Measurements from ENCODE around the gene POLH.
"Not testable (repeated sequence)": the region's sequence is repeated elsewhere in the genome, so short reads cannot be mapped to it uniquely, and the experiment has no call there.

POLH gene

DNA sequence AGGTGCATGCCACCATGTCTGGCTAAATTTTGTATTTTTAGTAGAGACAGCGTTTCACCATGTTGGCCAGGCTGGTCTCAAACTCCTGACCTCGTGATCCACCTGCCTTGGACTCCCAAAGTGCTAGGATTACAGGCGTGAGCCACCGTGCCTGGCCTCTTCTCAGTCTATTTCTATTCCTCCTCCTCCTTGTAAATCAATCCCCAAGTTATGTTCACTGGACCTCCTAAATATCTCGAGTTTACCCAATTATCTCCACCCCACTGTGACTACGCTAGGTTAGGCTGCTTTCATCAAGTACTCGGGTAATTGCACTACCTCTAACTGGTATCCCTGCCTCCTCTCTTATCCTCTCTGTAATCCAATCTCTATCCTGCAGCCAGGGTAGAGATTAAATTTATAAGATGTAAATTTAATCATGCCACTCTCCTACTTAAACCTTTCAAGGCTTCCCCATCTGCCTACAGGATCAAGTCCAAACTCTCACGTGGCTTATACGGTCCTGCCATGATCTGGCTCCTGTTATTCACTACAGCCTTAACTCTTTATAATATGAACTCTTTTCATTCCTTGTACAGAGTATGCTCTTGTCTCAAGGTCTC is 58.8 kb downstream of the POLH start:
- DNase-seq, result no peak

DNA sequence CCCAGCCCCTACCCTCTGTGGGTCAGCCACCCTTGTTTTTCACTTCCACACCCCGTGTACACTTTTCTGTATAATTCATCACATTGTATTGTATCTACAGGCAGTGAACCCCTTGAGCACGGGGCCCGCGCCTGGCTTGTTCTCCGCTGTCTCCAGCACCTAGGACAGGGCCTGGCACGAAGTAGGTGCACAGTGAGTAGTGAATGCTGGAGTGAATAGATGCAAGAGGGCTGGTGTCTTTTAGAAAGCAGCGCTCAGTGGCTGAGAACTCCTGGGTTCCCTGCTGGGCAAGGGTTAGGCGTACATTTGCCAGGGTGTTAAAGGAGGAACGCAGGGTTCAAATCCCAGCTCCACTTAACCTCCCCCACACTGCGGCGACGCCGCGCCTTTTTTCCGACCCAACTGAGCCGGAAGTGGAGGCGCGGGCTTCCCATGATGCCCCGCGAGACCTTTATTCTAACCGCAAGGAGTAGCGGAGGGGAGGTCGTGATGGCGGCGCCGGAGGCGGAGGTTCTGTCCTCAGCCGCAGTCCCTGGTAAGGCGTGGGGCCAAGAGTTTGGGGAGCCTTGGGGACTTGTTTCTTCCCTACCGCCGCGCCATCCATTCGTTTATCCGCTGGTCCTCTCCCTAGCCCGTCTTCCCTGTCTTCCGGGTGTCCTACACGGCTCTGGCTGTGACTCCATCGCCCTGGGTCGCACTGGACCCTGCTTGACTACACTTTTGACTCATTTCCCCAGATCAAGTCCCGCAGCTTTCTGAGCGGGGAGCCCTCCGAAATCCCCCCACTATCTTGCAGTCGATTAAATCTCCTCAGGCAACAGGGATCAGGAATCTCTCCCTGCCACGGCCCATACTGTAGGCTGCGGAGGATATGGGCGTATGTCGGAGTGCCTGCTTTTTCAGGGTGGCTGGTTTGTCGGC is 59.7 kb downstream of the POLH start, which contains the start of gene MAD2L1BP:
Gene MAD2L1BP (plus strand): TSS at position 454 of the 921 bp plus-strand sequence. CDS start 36 bp downstream, at position 490.
- DNase-seq, result peak; percentile 73 to 82

DNA sequence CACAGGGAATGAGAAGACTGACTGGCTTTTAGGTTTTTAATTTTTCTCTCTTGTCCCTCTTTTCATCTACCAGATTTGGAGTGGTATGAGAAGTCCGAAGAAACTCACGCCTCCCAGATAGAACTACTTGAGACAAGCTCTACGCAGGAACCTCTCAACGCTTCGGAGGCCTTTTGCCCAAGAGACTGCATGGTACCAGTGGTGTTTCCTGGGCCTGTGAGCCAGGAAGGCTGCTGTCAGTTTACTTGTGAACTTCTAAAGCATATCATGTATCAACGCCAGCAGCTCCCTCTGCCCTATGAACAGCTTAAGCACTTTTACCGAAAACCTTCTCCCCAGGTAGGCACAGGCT is 60.3 kb downstream of the POLH start:
- DNase-seq, result no peak

DNA sequence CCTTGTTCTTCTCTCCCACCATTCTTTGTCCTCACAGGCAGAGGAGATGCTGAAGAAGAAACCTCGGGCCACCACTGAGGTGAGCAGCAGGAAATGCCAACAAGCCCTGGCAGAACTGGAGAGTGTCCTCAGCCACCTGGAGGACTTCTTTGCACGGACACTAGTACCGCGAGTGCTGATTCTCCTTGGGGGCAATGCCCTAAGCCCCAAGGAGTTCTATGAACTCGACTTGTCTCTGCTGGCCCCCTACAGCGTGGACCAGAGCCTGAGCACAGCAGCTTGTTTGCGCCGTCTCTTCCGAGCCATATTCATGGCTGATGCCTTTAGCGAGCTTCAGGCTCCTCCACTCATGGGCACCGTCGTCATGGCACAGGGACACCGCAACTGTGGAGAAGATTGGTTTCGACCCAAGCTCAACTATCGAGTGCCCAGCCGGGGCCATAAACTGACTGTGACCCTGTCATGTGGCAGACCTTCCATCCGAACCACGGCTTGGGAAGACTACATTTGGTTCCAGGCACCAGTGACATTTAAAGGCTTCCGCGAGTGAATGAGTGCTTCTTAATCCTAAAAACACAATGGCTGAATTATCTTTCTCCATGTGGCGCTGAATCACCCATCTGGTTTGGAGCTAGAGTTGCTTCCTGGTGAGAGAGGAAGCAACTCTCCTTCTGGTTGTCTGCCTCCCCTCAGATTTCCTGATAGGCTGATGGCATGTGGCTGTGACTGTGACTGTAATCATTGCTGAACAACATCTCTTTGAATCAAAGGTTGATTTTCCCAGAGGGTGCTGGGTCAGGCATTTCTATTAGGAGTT is 64.2 kb downstream of the POLH start:
- DNase-seq, result no peak

DNA sequence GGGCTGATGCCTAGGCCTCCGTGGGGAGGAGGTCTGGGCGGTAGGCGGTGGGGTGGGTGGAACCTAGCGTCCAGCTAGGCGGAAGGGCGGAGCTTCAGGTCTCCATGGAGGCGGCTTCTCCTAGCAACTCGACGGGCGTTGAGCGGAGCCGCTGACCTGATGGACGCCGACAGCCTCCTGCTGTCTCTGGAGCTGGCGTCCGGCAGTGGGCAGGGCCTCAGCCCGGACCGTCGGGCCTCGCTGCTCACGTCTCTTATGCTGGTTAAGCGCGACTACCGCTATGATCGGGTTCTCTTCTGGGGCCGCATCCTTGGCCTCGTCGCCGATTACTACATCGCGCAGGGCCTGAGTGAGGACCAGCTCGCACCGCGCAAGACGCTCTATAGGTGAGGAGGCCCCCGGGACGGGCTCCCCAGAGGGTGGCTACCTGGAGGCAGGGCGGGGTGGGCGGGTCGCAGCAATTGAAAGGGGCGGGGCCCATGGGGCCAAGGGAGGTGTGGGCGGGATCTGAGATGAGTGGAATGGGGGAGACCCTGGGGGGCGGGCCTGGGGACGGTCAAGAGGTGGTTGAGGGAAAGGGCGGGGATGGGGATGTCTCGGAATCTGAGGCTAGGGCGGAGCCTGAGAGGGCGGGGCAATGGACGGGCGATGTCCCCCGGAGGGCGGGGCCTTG is 69.1 kb downstream of the POLH start, which contains the start of gene RSPH9:
Gene RSPH9 (plus strand): TSS at position 97 of the 673 bp plus-strand sequence. CDS start 63 bp downstream, at position 160.
- DNase-seq, result peak; percentile 64 to 77

DNA sequence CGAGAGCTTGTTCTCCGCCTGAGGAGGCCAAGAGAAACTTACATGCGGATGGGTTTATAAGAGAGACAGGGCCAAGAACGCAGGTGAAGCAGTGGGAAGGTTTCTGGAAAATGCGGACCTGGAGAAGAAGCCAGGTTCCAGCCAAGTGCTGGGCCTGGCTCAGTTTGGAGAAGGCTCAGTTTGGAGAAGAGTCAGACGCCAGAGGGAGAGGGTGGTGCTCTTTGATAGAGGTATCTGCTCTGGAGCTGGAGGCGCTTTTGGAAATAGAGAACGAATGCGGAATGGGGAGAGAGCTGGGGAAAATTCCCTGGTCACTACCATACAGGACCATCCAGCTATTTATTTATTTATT is 69.6 kb downstream of the POLH start:
- DNase-seq, result no peak

DNA sequence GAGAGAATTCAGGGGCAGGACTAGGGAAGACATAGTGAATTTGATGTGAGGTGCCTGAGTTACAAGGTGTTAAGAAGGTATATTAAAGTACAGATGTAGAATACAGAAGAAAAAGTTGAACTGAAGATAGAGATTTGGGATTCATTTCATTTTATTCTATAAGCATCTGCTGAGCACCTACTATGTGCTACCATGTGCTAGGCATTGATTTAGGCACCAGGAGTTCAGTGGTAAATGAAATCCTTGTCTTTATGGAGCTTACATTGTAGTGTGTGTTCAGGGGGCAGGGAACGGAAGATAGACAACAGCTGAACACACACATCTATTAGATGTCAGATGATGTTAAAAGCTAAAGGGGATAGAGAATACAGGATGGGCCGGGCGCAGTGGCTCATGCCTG is 71.6 kb downstream of the POLH start:
- DNase-seq, result no peak

DNA sequence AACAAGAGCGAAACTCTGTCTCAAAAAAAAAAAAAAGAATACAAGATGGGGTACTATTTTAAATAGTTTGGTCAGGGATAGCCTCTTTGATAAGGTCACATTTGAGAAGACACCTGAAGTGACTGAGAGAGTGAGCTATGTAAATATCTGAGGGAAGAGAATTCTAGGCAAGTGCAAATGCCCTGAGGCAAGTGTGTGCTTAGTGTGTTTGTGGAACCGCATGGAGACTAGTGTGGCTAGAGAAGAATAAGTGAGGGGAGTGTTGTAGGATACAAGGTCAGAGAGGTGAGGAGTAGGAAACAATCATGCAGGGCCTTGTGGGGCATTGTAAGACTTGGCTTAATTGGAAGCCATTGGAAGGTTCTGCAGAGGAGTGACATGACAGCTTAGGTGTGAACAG is 72.3 kb downstream of the POLH start:
- DNase-seq, result no peak

DNA sequence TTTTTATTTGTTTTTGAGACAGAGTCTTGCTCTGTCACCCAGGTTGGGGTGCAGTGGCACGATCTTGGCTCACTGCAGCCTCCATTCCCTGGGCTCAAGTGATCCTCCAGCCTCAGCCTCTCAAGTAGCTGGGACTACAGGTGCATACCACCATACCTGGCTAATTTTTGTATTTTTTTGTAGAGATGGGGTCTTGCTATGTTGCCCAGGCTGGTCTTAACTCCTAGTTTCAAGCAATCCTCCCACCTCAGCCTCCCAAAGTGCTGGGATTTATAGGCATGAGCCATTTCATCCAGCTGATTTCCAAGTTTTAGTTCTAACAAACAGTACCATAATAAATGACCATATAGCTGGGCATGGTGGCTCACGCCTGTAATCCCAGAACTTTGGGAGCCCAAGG is 76.8 kb downstream of the POLH start:
- DNase-seq, result not testable (repeated sequence)

DNA sequence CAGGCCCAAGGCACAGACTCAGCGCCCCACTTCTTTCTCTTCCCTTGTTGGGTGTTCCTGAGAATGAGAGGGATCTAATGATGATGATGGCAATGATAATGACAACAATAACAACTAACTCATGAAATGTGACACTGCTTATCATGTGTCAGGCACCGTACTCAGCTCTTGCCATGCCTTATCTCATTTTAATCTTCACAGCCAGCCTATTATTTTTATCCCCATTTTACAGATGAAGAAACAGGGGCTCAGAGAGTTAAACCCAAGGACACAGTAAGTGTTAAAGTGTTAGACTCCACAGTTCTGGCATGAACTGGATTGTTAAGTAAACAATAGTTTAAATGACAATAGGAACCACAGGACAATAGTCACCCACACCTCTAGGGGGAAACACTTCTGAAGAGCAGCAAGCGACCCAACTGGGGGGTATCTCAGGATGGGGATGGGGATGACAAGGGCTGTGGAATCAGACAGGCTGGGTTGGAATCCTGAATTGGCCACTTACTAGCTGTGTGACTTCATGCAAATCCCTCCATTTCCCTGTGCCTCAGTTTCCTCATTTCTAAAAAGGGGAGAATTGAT is 81.3 kb downstream of the POLH start:
- DNase-seq, result no peak

DNA sequence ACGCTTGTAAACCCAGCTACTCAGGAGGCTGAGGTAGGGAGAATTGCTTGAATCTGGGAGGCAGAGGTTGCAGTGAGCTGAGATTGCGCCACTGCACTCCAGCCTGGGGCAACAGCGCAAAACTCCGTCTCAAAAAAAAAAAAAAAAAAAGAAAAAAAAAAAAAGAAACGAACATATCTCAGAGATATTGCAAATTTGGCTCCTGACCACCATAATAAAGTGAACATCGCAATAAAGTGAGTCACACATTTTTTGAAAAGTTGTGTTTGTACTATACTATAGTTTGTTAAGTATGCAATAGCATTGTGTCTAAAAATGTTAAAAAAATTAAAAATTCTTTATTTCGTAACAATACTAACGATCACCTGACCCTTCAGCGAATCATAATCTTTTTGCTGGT is 82.2 kb downstream of the POLH start:
- DNase-seq, result no peak

DNA sequence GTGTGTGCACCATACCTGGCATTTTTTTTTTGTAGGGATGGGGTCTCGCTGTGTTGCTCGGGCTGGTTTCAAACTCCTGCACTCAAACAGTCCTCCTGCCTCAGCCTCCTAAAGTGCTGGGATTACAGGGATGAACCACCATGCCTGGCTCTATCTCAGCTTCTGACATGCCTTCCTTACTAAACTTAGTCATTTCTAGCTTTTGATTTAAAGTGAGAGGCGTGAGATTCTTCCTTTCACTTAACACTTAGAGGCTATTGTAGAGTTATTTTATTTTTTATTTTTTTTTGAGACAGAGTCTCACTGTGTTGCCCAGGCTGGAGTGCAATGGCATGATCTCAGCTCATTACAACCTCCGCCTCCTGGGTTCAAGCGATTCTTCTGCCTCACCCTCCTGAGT is 87.0 kb downstream of the POLH start:
- DNase-seq, result not testable (repeated sequence)
